GM12872 (cell line): ENCODE measurements around the gene PLD6.

Source experiments
- TF ChIP-seq, protein P1 (sequence below): IDR thresholded peaks from 3 replicates; pipeline ENCODE4 v1.5.1; 2011; ENCODE audit warnings: low read depth, mild to moderate bottlenecking, low read length, moderate library complexity; ENCODE audit not compliant: insufficient read depth

PLD6 gene

DNA sequence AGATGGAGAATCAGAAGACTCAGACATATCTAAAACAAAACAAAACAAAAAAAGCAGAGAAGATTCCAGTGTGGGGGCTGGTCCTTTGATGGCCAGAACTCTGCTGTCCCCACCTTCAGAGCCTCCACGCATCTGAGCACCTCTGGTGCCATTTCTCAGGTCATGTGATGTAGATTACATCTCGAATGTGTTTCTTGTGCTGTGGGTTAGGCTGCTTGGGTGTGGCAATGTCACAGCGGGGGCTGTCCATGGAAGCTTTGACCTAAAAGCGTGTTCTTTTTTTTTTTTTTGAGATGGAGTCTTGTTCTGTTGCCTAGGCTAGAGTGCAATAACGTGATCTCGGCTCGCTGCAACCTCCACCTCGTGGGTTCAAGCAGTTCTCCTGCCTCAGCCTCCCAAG, 51.2 kb downstream of the PLD6 start:
- TF ChIP-seq, protein P1, sequence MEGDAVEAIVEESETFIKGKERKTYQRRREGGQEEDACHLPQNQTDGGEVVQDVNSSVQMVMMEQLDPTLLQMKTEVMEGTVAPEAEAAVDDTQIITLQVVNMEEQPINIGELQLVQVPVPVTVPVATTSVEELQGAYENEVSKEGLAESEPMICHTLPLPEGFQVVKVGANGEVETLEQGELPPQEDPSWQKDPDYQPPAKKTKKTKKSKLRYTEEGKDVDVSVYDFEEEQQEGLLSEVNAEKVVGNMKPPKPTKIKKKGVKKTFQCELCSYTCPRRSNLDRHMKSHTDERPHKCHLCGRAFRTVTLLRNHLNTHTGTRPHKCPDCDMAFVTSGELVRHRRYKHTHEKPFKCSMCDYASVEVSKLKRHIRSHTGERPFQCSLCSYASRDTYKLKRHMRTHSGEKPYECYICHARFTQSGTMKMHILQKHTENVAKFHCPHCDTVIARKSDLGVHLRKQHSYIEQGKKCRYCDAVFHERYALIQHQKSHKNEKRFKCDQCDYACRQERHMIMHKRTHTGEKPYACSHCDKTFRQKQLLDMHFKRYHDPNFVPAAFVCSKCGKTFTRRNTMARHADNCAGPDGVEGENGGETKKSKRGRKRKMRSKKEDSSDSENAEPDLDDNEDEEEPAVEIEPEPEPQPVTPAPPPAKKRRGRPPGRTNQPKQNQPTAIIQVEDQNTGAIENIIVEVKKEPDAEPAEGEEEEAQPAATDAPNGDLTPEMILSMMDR: no peak

DNA sequence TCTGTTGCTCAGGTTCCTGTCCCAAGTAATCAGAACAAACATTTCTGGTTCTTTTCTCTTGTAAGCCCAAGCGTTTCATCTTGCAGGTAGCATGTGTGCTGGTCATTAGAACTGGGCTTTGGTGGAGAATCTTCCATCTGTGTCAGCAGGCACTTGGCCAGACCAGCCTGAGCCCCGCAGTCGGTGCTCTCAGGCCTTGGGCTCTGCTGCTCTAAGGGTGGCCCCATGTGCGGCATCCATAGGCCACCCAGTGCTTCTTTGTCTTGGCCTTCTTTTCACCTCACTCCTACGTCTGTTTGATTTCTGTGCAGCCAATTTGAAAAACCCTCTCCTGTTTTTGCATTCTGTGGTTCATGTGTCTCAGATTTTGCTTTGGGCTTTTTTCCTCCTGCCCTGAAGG, 51.6 kb downstream of the PLD6 start:
- TF ChIP-seq, protein P1: no peak

DNA sequence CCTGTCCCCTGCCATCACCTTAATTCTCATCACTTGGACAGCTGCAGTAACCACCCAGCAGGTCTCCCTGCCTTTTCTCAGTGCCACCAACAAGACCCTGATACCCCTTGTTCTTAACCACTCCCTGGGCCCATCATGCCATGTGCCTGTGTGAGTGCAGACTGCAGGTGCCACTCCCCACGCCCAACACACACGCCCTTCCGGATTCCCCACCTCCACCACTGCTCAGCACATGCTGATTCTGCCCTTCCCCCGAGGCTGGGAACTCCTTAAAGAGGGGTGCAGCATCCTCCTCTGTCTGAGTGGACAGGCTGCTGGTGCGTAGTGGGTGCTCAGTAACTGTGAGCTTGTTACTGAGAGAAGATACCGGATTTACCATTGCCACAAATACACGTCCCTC, 52.4 kb downstream of the PLD6 start:
- TF ChIP-seq, protein P1: no peak

GRCh38 chr17:17153071-17153470, 53.1 kb downstream of the PLD6 start:
- TF ChIP-seq, protein P1: no peak

DNA sequence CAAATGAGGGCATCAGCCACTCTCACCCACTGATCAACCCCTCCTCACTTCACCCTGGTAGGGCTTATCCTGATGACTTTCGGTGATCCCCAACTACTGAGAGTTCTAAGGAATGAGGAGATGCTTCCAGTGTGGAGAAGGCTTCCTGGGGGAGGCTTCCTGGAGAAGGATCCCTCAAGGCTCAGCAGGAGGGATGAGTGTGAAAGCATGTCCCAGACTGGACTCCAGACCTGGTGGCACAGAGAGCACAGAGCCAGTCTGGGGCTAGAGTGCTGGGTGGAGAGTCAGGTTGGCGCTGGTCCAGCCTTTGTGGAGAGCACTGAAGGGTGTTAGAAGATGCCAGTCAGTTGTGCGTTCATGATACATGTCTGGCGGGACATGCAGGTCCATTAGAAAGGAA, 53.7 kb downstream of the PLD6 start:
- TF ChIP-seq, protein P1: no peak

- TF ChIP-seq, protein P1: no peak
These were observed 54.2 kb downstream of the PLD6 start for GRCh38 chr17:17151962-17152361.

DNA sequence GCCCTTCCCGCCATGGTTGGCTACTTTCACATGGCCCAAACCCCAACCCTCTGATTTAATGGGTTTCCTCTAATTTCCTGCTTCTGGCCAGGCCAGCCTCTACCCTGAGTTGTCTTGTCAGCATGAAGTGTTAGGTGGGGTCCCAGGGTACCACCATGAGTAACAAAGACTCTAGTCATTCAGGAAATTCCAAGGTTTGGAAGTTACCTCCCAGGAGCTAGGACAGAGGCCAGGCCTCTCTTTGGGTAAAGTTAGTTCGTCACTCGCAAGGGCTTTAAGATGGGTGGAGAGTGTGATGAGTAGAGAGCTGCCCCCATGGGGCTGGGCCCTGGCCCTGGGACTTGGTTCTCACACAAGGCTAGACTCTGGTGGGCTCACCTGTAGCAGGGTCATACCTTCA, 54.6 kb downstream of the PLD6 start:
- TF ChIP-seq, protein P1: no peak

GRCh38 chr17:17151055-17151454, 55.1 kb downstream of the PLD6 start:
- TF ChIP-seq, protein P1: no peak
